Measurements from ENCODE around the gene SYNPO2. TPM values are rescaled to one million over a fixed set of nuclear protein-coding genes. Genes with fewer than 3 reads are reported as not detected.
"Not testable (repeated sequence)": the region's sequence is repeated elsewhere in the genome, so short reads cannot be mapped to it uniquely, and the experiment has no call there.

Gene SYNPO2
- total RNA-seq, 1 experiment from 2014 or later = 0.61 TPM

DNA sequence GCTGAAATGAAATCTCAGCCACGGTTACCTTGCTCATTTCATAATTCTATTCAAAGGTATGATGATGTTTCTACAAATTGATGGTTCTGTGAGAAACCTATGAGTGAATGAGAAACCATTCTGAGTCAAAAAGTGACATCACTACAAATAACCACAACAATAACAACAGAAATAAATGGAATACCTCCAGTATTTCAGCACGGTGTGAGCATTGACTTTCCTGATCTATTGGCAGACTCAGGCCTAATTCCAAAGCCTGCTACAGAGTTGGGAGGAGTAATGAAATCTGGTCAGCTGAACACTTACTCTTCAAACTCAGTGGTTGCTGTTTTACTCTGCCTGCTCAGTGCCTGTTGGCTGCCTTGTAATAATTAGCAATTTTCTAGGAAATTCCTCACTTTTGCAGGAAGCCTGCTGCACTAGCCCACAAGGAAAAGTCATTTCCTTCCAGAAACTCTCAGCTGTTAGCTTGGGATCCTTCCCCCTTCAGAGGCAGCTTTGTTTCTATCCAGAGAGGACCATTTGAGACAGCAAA, 18.8 kb upstream of the SYNPO2 start:
- no TSS peak for BruUV-seq (replicated peaks)
- H3K36me3 Mint-ChIP-seq (ENCODE audit: insufficient read depth, unreplicated experiment) = no peaks in the 10 kb centered on the region
- TF ChIP-seq, protein P1, sequence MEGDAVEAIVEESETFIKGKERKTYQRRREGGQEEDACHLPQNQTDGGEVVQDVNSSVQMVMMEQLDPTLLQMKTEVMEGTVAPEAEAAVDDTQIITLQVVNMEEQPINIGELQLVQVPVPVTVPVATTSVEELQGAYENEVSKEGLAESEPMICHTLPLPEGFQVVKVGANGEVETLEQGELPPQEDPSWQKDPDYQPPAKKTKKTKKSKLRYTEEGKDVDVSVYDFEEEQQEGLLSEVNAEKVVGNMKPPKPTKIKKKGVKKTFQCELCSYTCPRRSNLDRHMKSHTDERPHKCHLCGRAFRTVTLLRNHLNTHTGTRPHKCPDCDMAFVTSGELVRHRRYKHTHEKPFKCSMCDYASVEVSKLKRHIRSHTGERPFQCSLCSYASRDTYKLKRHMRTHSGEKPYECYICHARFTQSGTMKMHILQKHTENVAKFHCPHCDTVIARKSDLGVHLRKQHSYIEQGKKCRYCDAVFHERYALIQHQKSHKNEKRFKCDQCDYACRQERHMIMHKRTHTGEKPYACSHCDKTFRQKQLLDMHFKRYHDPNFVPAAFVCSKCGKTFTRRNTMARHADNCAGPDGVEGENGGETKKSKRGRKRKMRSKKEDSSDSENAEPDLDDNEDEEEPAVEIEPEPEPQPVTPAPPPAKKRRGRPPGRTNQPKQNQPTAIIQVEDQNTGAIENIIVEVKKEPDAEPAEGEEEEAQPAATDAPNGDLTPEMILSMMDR (IDR thresholded peaks at IDR 0.05; ENCODE audit: unreplicated experiment) = no peak
- no peaks in the 10 kb centered on the region for H3K27me3 Mint-ChIP-seq (ENCODE audit: insufficient read depth, unreplicated experiment)
- H3K27ac Mint-ChIP-seq (ENCODE audit: low read depth, unreplicated experiment) = no peak overlapping the region
- no peak overlapping the region for H3K4me3 Mint-ChIP-seq (ENCODE audit: unreplicated experiment)
- intact Hi-C loops (cut with micrococcal nuclease) = no loop called here
- POLR2A ChIA-PET = interaction anchor here (0.6 to 1.3 kb wide), 2 partner anchors 96 to 185 kb away, joined by 3 to 4 read pairs; partner anchors contain the start of gene METTL14
- CTCF ChIA-PET = interaction anchor here (0.6 to 4.1 kb wide), 5 partner anchors 16 to 112 kb away, joined by 3 to 16 read pairs (median 3); partner anchors contain the start of gene SYNPO2
- no peaks in the 10 kb centered on the region for H3K4me1 Mint-ChIP-seq (ENCODE audit: insufficient read depth, unreplicated experiment)
- DNase-seq (ENCODE audit: unreplicated experiment) = no peak
- H3K9me3 Mint-ChIP-seq (ENCODE audit: unreplicated experiment) = no peaks in the 10 kb centered on the region

GRCh38 chr4:118872181-118872580, 16.5 kb upstream of the SYNPO2 start:
- TF ChIP-seq, protein P1 (IDR thresholded peaks at IDR 0.05; ENCODE audit: unreplicated experiment) = no peak
- Mint-ChIP-seq H3K9me3 (ENCODE audit: unreplicated experiment) (no peaks in the 10 kb centered on the region), H3K4me1 (ENCODE audit: insufficient read depth, unreplicated experiment) (no peaks in the 10 kb centered on the region), H3K27me3 (ENCODE audit: insufficient read depth, unreplicated experiment) (peaks cover 15% of the 10 kb centered on the region), H3K36me3 (ENCODE audit: insufficient read depth, unreplicated experiment) (no peaks in the 10 kb centered on the region), H3K4me3 (ENCODE audit: unreplicated experiment) (no peak overlapping the region), H3K27ac (ENCODE audit: low read depth, unreplicated experiment) (no peak overlapping the region)
- POLR2A ChIA-PET = no interaction called here
- intact Hi-C loops (cut with micrococcal nuclease) = no loop called here
- BruUV-seq (replicated peaks) = no TSS peak
- DNase-seq (ENCODE audit: unreplicated experiment) = no peak
- CTCF ChIA-PET = interaction anchor here (0.6 to 4.1 kb wide), 7 partner anchors 12 to 112 kb away, joined by 3 to 16 read pairs (median 4); no protein-coding TSS in a partner anchor

GRCh38 chr4:118877797-118878196, 10.9 kb upstream of the SYNPO2 start:
- TF ChIP-seq, protein P1 (IDR thresholded peaks at IDR 0.05; ENCODE audit: unreplicated experiment) = no peak
- ChIA-PET POLR2A (no interaction called here), CTCF (interaction anchor here (0.6 to 2.1 kb wide), 5 partner anchors 13 to 106 kb away, joined by 3 to 9 read pairs (median 5); no protein-coding TSS in a partner anchor)
- Mint-ChIP-seq H3K27me3 (ENCODE audit: insufficient read depth, unreplicated experiment) (peaks cover 15% of the 10 kb centered on the region), H3K36me3 (ENCODE audit: insufficient read depth, unreplicated experiment) (no peaks in the 10 kb centered on the region), H3K4me3 (ENCODE audit: unreplicated experiment) (no peak overlapping the region), H3K9me3 (ENCODE audit: unreplicated experiment) (peaks cover 6% of the 10 kb centered on the region), H3K27ac (ENCODE audit: low read depth, unreplicated experiment) (no peak overlapping the region), H3K4me1 (ENCODE audit: insufficient read depth, unreplicated experiment) (peaks cover 8% of the 10 kb centered on the region)
- BruUV-seq (replicated peaks) = no TSS peak
- DNase-seq (ENCODE audit: unreplicated experiment) = no peak
- intact Hi-C loops (cut with micrococcal nuclease) = no loop called here

GRCh38 chr4:118878507-118878906, 10.1 kb upstream of the SYNPO2 start:
- DNase-seq (ENCODE audit: unreplicated experiment); H3K4me1 Mint-ChIP-seq (ENCODE audit: insufficient read depth, unreplicated experiment); intact Hi-C loops (cut with micrococcal nuclease); H3K27ac Mint-ChIP-seq (ENCODE audit: low read depth, unreplicated experiment); H3K4me3 Mint-ChIP-seq (ENCODE audit: unreplicated experiment); BruUV-seq (replicated peaks); H3K36me3 Mint-ChIP-seq (ENCODE audit: insufficient read depth, unreplicated experiment); POLR2A ChIA-PET; H3K9me3 Mint-ChIP-seq (ENCODE audit: unreplicated experiment): not testable (repeated sequence)
- CTCF ChIA-PET = interaction anchor here (0.6 to 2.1 kb wide), 8 partner anchors 10 to 107 kb away, joined by 3 to 9 read pairs (median 4); partner anchors contain the start of gene SYNPO2
- H3K27me3 Mint-ChIP-seq (ENCODE audit: insufficient read depth, unreplicated experiment) = peaks cover 15% of the 10 kb centered on the region

Data from MCF 10A (cell line).